Adrenal gland (tissue), 12 donors: ENCODE measurements around the gene TGFB1. TPM values are rescaled to one million over a fixed set of nuclear protein-coding genes. Genes with fewer than 3 reads are reported as not detected.
A peak's percentile ranks its signal among the peaks of the same experiment; 100 is the strongest.

Source experiments
- DNase-seq, 7 donors: peaks; one replicate each; pipeline ENCODE4 v3.0.0-alpha.2; 2019 to 2020
- H3K27ac ChIP-seq, 5 donors: fragments of 200-600 bp; sonication (generic) in 4 of 5; 1 replicate in 3 of 5; 2 replicates in 2 of 5; pipeline versions ENCODE4 v1.5.1 to v1.8.0; 2016 to 2020; ENCODE audit warnings: mild to moderate bottlenecking in 1 of 5
- H3K27me3 ChIP-seq: fragments of 200-600 bp; 2 replicates; pipeline ENCODE4 v1.8.0; 2021
- H3K36me3 ChIP-seq, 2 donors: fragments of 200-600 bp; replicated peaks in 1 of 2; 1 replicate in 1 of 2; 2 replicates in 1 of 2; pipeline versions ENCODE4 v1.5.1 to v1.8.0; 2018 to 2022
- H3K4me1 ChIP-seq, 2 donors: fragments of 200-600 bp; replicated peaks in 1 of 2; 1 replicate in 1 of 2; 2 replicates in 1 of 2; pipeline versions ENCODE4 v1.5.1 to v1.8.0; 2018 to 2021
- H3K4me3 ChIP-seq, 4 donors: fragments of 200-600 bp; sonication (generic) in 3 of 4; one replicate each; pipeline ENCODE4 v1.5.1; 2016 to 2018
- H3K9me3 ChIP-seq, 3 donors: fragments of 200-600 bp; sonication (generic) in 1 of 3; replicated peaks in 1 of 3; 1 replicate in 2 of 3; 2 replicates in 1 of 3; pipeline versions ENCODE4 v1.5.1 to v1.8.0; 2016 to 2021
- CTCF ChIP-seq, 6 experiments: fragments of 450-650 bp in 4 of 6; fragments of 200-600 bp in 2 of 6; sonication (generic) in 1 of 6; IDR thresholded peaks; 1 replicate in 5 of 6; 2 replicates in 1 of 6; pipeline versions ENCODE4 v1.5.1 to v1.8.0; 2016 to 2021; ENCODE audit warnings: antibody characterized with exemption in 6 of 6, mild to moderate bottlenecking in 2 of 6, moderate library complexity in 1 of 6
- POLR2A ChIP-seq, 2 donors: fragments of 450-650 bp; IDR thresholded peaks; one replicate each; pipeline ENCODE4 v1.6.1; 2017; ENCODE audit warnings: antibody characterized with exemption in 2 of 2, mild to moderate bottlenecking in 2 of 2, moderate library complexity in 1 of 2
- WGBS, 4 donors: extraction: QIAGEN DNeasy Blood & Tissue Kit in 2 of 4; methylation state at CpG; one replicate each; pipeline versions ENCODE4 v1.1.5 to v1.1.7; 2013 to 2017; 5-methylcytosine and 5-hydroxymethylcytosine counted together
- intact Hi-C, 2 donors: fragments of 100-400 bp; cut with DNase I; formaldehyde crosslinking; loops; one replicate each; pipeline versions ENCODE4 v1.14.1 to v1.15.0; 2022 to 2023
- polyA plus RNA-seq, 3 donors: library from polyadenylated mRNA; stranded (reverse); fragments of 200-250 nt in 2 of 3; fragments of 350-450 nt in 1 of 3; fragmentation: Illumina TruSeq in 1 of 3; extraction: RNeasy Lipid Tissue Mini Kit (QIAGEN cat#74804) in 1 of 3; gene quantifications; one replicate each; pipeline ENCODE4 v1.2.3, GENCODE V29; 2013 to 2014
- total RNA-seq, 9 donors: library from RNA; depleted of rRNA in 4 of 9; stranded (reverse); fragments of >200 nt in 4 of 9; fragments of 120-200 nt in 1 of 9; fragmentation: NEBNext Ultra II Directional in 1 of 9; extraction: Animal tissue kit (Norgen Biotek cat#: 25700) in 1 of 9; gene quantifications; one replicate each; pipeline versions ENCODE4 v1.1.0 to v1.2.4, GENCODE V29; 2013 to 2023
- donor health status: healthy with polysubstance abuse.
- donor health status: Bipolar disorder and iron deficiency.
- donor health status: DM: yes; HTN: yes; CAD: no.
- donor health status: DM: no; HTN: no; CAD: no.
- donor health status: DM: no; HTN: no; CAD: no.
- donor health status: DM: yes; HTN: yes; CAD: no.

Gene TGFB1
- total and polyA plus RNA-seq, 12 donors = 1.6 to 75.9 (median 35.7) TPM

- Histone ChIP-seq H3K36me3 (peaks cover 0 to 46% of the 10 kb centered on the region in 2 donors), H3K9me3 (no peaks in the 10 kb centered on the region), H3K4me3 (no peak overlapping the region), H3K4me1 (peaks cover 33 to 50% of the 10 kb centered on the region in 2 donors), H3K27ac (peak overlapping the region in 3 of 5 donors; percentile 83 to 91 (median 91)), H3K27me3 (no peaks in the 10 kb centered on the region)
- WGBS, 4 donors = 80 to 90% (median 82%) methylated on average over 5 to 7 of the region's 7 CpGs
- DNase-seq = peak in 1 of 7 donors; percentile 16
- intact Hi-C loops = no loop called here
- no peak for TF ChIP-seq CTCF (IDR thresholded peaks at IDR 0.05)
- TF ChIP-seq POLR2A (IDR thresholded peaks at IDR 0.05) = no peak
Measured at GRCh38 chr19:41321204-41321599, 32.5 kb downstream of the TGFB1 start.

GRCh38 chr19:41320568-41320967, 33.2 kb downstream of the TGFB1 start:
- H3K4me1 ChIP-seq = peaks cover 30 to 43% of the 10 kb centered on the region in 2 donors
- H3K27ac ChIP-seq = no peak overlapping the region
- H3K4me3 ChIP-seq = no peak overlapping the region
- H3K27me3 ChIP-seq = no peaks in the 10 kb centered on the region
- peaks cover 0 to 51% of the 10 kb centered on the region in 2 donors for H3K36me3 ChIP-seq
- TF ChIP-seq CTCF (IDR thresholded peaks at IDR 0.05) (no peak), POLR2A (IDR thresholded peaks at IDR 0.05) (no peak)
- 84 to 90% (median 87%) methylated on average over 2 to 4 of the region's 4 CpGs for WGBS, 4 donors
- DNase-seq = no peak
- H3K9me3 ChIP-seq = no peaks in the 10 kb centered on the region
- intact Hi-C loops = no loop called here

- peaks cover 0 to 51% of the 10 kb centered on the region in 2 donors for H3K36me3 ChIP-seq
- TF ChIP-seq CTCF (IDR thresholded peaks at IDR 0.05) = no peak
- no peak for TF ChIP-seq POLR2A (IDR thresholded peaks at IDR 0.05)
- H3K4me1 ChIP-seq = peaks cover 27 to 40% of the 10 kb centered on the region in 2 donors
- no peaks in the 10 kb centered on the region for H3K9me3 ChIP-seq
- WGBS, 4 donors = 77 to 88% (median 84%) methylated on average over 10 to 11 of the region's 11 CpGs
- intact Hi-C loops = no loop called here
- H3K27me3 ChIP-seq = no peaks in the 10 kb centered on the region
- H3K4me3 ChIP-seq = no peak overlapping the region
- peak in 2 of 7 donors; percentile 24 to 58 for DNase-seq
- H3K27ac ChIP-seq = no peak overlapping the region
Measured at GRCh38 chr19:41320185-41320518, 33.6 kb downstream of the TGFB1 start.

DNA sequence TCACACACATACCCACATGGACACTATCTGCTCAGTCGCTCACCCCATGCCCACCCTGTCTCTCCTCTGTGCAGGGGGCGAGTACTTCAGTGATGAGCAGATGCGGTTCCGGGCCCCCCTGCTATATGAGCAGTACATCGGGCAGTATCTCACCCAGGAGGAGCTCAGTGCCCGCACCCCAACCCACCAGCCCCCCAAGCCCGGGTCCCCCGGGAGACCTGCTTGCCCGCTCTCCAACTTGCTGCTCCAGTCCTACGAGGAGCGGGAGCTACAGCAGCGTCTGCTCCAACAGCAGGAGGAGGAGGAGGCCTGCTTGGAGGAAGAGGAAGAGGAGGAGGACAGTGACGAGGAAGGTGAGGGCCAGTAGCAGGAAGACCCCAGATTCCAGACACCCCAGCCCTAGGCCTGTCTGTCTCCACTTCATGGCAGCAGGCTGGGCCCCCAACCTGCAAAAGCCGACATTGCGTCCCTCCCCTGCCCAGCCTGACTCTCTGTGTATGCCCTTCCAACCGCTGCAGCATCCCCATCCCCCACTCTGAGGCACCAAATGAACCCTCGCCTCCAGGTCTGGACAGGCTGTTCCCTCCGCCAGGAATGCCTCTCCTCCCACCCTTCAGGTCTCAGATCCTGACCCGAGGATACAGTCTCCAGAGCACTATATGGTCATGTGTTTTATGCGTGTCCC, 34.1 kb downstream of the TGFB1 start:
- no peak overlapping the region for H3K27ac ChIP-seq
- TF ChIP-seq POLR2A (IDR thresholded peaks at IDR 0.05) = no peak
- TF ChIP-seq CTCF (IDR thresholded peaks at IDR 0.05) = no peak

More for the DNA sequence above, 34.1 kb downstream of the TGFB1 start:
- Histone ChIP-seq H3K27me3 (no peaks in the 10 kb centered on the region), H3K36me3 (peaks cover 0 to 53% of the 10 kb centered on the region in 2 donors), H3K4me3 (no peak overlapping the region), H3K9me3 (no peaks in the 10 kb centered on the region), H3K4me1 (peaks cover 22 to 35% of the 10 kb centered on the region in 2 donors)
- peak in 2 of 7 donors; percentile 19 to 60 for DNase-seq
- intact Hi-C loops = no loop called here
- WGBS, 4 donors = 80 to 89% (median 86%) methylated on average over 10 to 20 of the region's 20 CpGs
